Large intestine (tissue), 3 donors: Measurements from ENCODE around the gene NHSL2. TPM values are rescaled to one million over a fixed set of nuclear protein-coding genes. Genes with fewer than 3 reads are reported as not detected.
A peak's percentile ranks its signal among the peaks of the same experiment; 100 is the strongest.

Experiments used
- DNase-seq, 2 donors: peaks; one replicate each; pipeline versions ENCODE4 v3.0.0 to v3.0.0-alpha.2; 2013
- H3K27ac ChIP-seq: one replicate; pipeline ENCODE4 v1.5.1; 2013; ENCODE audit warnings: low read length
- H3K27me3 ChIP-seq: 2 replicates; pipeline ENCODE4 v1.6.1; 2013; ENCODE audit warnings: low read length; ENCODE audit not compliant: control insufficient read depth, insufficient read depth
- H3K36me3 ChIP-seq: 2 replicates; pipeline ENCODE4 v1.6.1; 2013; ENCODE audit warnings: low read length; ENCODE audit not compliant: control insufficient read depth, insufficient read depth
- H3K4me1 ChIP-seq: one replicate; pipeline ENCODE4 v1.6.1; 2013; ENCODE audit warnings: low read length; ENCODE audit not compliant: control insufficient read depth, insufficient read depth
- H3K4me3 ChIP-seq: one replicate; pipeline ENCODE4 v1.5.1; 2013; ENCODE audit warnings: low read length
- H3K9me3 ChIP-seq: one replicate; pipeline ENCODE4 v1.6.1; 2013; ENCODE audit warnings: mild to moderate bottlenecking, low read depth, low read length, moderate library complexity; ENCODE audit not compliant: control insufficient read depth
- WGBS: methylation state at CpG from one replicate; pipeline ENCODE4 v1.1.5; 2013; ENCODE audit warnings: low lambda C conversion rate; ENCODE audit not compliant: insufficient coverage; 5-methylcytosine and 5-hydroxymethylcytosine counted together
- polyA plus RNA-seq: library from polyadenylated mRNA; unstranded; fragments of 120-200 nt; gene quantifications from one replicate; pipeline ENCODE4 v1.2.1, GENCODE V29; 2013

Gene NHSL2
- polyA plus RNA-seq, 1 donor, result 3.3 TPM

DNA sequence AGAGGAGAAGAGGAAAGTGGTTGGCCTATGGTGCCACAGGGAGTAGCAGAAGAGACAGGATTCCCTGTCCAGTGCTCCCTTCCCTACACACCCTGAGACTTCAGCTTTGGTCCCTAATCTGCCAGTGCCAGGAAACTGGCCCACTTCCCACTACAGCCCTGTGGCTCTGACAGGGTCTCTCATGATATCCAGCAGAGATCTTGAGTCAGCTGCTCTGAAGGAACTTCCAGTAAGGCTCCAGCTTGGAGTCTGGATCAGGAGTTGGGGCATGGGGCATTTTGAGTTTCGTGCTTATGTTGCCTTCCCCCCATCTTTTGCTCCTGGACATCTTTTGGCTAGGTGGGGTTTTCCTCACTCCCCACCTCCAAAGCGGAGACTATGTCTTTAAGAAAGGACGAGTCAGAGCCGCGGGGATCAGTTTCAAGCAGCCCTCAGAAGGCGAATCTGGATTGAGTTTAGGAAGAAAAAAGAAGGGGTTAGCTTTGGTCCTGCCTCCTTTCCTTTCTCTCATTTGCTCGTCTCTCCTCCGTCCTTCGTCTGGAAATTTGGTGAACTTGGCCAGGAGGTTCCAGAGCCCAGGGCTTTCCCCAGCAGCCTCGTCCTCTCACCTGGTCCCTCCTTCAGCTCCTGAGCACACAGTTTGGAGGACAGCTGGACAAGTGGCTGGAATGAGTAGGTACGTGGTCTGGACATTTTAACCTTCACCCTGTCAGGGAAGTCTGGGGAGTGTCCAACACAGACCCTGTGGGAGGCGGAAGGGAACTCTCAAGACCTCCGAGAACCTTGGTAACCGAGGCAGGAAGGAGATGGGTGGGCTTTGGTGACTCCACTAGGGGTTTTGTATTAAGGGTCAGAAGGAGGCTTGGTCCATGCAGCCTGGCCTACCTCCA lies 116.6 kb downstream of the NHSL2 start:
- Histone ChIP-seq H3K4me3 (no peak overlapping the region), H3K27me3 (no peaks in the 10 kb centered on the region), H3K27ac (no peak overlapping the region), H3K4me1 (peaks cover 21% of the 10 kb centered on the region), H3K36me3 (no peaks in the 10 kb centered on the region), H3K9me3 (no peaks in the 10 kb centered on the region)
- no peak for DNase-seq
- 100% methylated on average over 1 of the region's 14 CpGs for WGBS

DNA sequence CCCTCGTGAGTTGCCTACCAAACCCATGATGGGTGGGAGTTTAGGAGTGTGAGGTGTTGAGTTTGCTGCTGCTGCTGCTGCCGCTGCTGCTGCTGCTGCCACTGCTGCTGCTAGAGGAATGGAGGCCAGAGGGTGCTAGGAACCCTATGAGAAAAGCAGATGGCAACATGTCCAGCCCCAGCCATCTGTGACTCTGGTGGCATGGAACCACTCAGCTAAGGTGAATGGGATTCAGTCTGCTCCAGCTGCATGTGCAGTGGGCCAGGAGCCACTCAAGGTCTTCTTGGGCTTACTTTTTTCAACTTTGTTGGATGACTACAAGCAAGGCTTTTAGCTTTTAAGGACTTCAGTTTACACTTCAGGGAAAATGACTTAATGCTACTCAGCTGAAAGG lies 117.3 kb downstream of the NHSL2 start:
- Histone ChIP-seq H3K4me1 (peaks cover 21% of the 10 kb centered on the region), H3K36me3 (no peaks in the 10 kb centered on the region), H3K27ac (no peak overlapping the region), H3K9me3 (no peaks in the 10 kb centered on the region), H3K4me3 (no peak overlapping the region), H3K27me3 (no peaks in the 10 kb centered on the region)
- no CpG with 5 or more reads among the region's 2 CpGs for WGBS
- no peak for DNase-seq

DNA sequence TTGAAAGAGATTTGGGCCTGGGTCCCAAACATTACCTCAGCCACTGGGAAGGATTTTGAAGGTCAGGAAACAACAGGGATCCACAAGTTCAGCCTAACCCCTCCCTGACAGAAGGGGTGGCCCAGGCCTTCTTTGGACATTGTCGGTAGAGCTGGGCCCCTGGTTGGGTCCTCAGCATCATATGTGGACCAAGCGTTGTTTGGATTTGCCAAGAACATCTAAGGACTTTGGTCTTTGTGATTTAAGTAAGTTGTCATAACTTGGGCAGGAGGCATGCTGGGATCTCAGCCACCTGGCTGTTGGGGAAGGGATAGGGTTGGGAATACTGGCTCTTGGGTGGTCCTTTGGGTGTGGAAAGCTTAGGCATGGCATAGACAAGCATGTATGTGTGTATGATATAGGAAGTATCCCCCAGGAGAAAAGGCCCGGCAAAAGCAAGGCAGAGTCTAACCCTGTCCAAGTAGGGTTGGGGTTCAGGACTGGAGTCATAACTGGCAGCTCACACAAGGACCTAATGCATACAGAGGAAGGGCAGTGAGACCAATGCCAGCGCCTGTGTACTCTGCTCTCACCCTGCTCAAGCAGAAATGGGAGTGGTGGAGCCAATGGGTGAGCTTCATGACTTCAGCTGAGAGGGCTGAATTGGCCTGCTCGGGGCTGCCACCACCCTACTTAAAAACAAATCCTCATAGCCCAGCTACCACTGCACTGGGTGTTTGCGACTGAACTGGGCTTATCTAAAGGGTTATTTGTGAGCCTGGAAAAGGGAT lies 118.2 kb downstream of the NHSL2 start:
- H3K4me1 ChIP-seq, result peaks cover 21% of the 10 kb centered on the region
- peak overlapping the region; percentile 68 for H3K27ac ChIP-seq
- H3K27me3 ChIP-seq, result no peaks in the 10 kb centered on the region
- WGBS, result no CpG with 5 or more reads among the region's 6 CpGs
- H3K9me3 ChIP-seq, result no peaks in the 10 kb centered on the region
- no peak overlapping the region for H3K4me3 ChIP-seq
- H3K36me3 ChIP-seq, result no peaks in the 10 kb centered on the region
- DNase-seq, result no peak

- peak; percentile 36 to 66 for DNase-seq
- no peaks in the 10 kb centered on the region for H3K9me3 ChIP-seq
- no peak overlapping the region for H3K4me3 ChIP-seq
- no peaks in the 10 kb centered on the region for H3K27me3 ChIP-seq
- H3K4me1 ChIP-seq, result peaks cover 21% of the 10 kb centered on the region
- WGBS, result no CpG with 5 or more reads among the region's 7 CpGs
- H3K36me3 ChIP-seq, result no peaks in the 10 kb centered on the region
- H3K27ac ChIP-seq, result peak overlapping the region; percentile 68
These were observed 119.1 kb downstream of the NHSL2 start for GRCh38 chrX:72029483-72030411.

- Histone ChIP-seq H3K27ac (peak overlapping the region; percentile 68), H3K4me3 (no peak overlapping the region), H3K36me3 (no peaks in the 10 kb centered on the region), H3K4me1 (peaks cover 21% of the 10 kb centered on the region), H3K9me3 (no peaks in the 10 kb centered on the region), H3K27me3 (no peaks in the 10 kb centered on the region)
- no CpG with 5 or more reads among the region's 3 CpGs for WGBS
- no peak for DNase-seq
These were observed 119.8 kb downstream of the NHSL2 start for GRCh38 chrX:72030431-72030830.

DNA sequence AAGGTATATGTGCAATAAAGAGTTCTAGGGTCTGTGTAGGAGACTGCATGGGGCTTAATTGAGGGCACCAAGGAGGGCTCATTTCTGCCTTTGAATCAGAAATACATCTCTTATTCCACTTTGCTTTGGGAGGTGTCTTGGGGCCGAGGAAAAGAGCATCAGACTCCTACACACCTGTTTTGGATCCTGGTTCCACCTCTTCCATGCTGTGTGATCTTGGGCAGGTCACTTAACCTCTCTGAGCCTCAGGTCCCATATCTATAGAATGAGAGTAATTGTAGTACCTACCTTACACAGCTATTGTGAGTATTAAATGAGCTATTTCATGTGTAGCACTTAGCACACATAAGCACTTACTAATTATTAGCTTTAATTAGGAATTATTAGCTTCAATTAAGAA lies 120.5 kb downstream of the NHSL2 start:
- H3K27ac ChIP-seq, result no peak overlapping the region
- H3K4me1 ChIP-seq, result peaks cover 21% of the 10 kb centered on the region
- no peak for DNase-seq
- no CpG with 5 or more reads among the region's 1 CpG for WGBS
- no peak overlapping the region for H3K4me3 ChIP-seq
- H3K27me3 ChIP-seq, result no peaks in the 10 kb centered on the region
- H3K9me3 ChIP-seq, result no peaks in the 10 kb centered on the region
- H3K36me3 ChIP-seq, result no peaks in the 10 kb centered on the region

GRCh38 chrX:72031634-72032033 lies 121.0 kb downstream of the NHSL2 start:
- no peaks in the 10 kb centered on the region for H3K9me3 ChIP-seq
- H3K36me3 ChIP-seq, result no peaks in the 10 kb centered on the region
- no peak for DNase-seq
- H3K27ac ChIP-seq, result no peak overlapping the region
- H3K4me1 ChIP-seq, result peaks cover 21% of the 10 kb centered on the region
- no peaks in the 10 kb centered on the region for H3K27me3 ChIP-seq
- H3K4me3 ChIP-seq, result no peak overlapping the region
- WGBS, result no CpG with 5 or more reads among the region's 5 CpGs

- H3K9me3 ChIP-seq, result no peaks in the 10 kb centered on the region
- H3K36me3 ChIP-seq, result no peaks in the 10 kb centered on the region
- no peaks in the 10 kb centered on the region for H3K27me3 ChIP-seq
- no peak for DNase-seq
- no peak overlapping the region for H3K4me3 ChIP-seq
- H3K4me1 ChIP-seq, result no peaks in the 10 kb centered on the region
- H3K27ac ChIP-seq, result no peak overlapping the region
- no CpG with 5 or more reads among the region's 2 CpGs for WGBS
These were observed 127.0 kb downstream of the NHSL2 start for GRCh38 chrX:72037601-72038000.

- H3K27ac ChIP-seq, result no peak overlapping the region
- H3K36me3 ChIP-seq, result no peaks in the 10 kb centered on the region
- DNase-seq, result no peak
- no CpG with 5 or more reads among the region's 4 CpGs for WGBS
- no peaks in the 10 kb centered on the region for H3K27me3 ChIP-seq
- H3K4me3 ChIP-seq, result no peak overlapping the region
- H3K4me1 ChIP-seq, result no peaks in the 10 kb centered on the region
- H3K9me3 ChIP-seq, result no peaks in the 10 kb centered on the region
These were observed 127.4 kb downstream of the NHSL2 start for GRCh38 chrX:72038016-72038415.

DNA sequence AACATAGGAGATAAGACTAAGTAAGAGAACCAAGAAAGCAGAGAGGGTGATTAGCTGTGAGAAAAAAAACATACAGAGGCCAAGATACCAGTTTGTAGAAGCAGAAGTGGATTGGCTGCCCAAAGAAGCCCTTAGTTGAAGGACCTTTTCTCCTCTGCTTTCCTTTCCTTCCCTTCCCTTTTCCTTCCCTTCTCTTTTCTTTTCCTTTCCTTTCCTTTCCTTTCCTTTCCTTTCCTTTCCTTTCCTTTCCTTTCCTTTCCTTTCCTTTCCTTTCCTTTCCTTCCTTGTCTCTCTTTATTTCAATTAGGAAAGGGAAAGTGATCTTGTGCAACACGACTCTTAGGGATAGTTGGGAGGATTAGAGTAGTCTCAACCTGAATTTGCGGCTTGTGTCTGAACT lies 128.2 kb downstream of the NHSL2 start:
- H3K27ac ChIP-seq, result no peak overlapping the region
- WGBS, result no CpG with 5 or more reads among the region's 2 CpGs
- no peaks in the 10 kb centered on the region for H3K4me1 ChIP-seq
- H3K4me3 ChIP-seq, result no peak overlapping the region
- H3K9me3 ChIP-seq, result no peaks in the 10 kb centered on the region
- no peaks in the 10 kb centered on the region for H3K27me3 ChIP-seq
- H3K36me3 ChIP-seq, result no peaks in the 10 kb centered on the region
- DNase-seq, result no peak
